ENCODE results near the gene MAN2B2. TPM values are rescaled to one million over a fixed set of nuclear protein-coding genes. Genes with fewer than 3 reads are reported as not detected.

Gene MAN2B2
- total RNA-seq, 1 experiment from 2014 or later: 34.4 TPM

DNA sequence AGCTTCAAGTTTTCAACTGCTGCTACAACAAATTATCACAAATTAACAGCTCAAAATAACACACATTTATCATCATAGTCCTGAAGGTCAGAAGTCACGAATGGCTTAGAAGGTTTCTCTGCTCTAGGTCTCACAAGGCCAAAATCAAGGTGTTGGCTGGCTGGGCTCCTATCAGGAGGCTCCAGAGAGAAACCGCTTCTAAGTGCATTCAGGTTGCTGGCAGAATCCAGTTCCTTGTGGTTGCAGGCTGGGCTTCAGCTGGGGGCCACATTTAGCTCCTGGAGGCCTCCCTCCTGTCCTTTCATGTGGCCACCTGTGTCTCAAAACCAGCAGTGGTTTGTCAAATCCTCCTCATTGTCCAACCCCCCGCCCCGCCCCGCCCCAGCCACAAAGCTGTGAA, 80.9 kb downstream of the MAN2B2 start:
- CTCF ChIA-PET: interaction anchor here (0.7 kb wide), 1 partner anchor 28 kb away, joined by 5 read pairs; no protein-coding TSS in a partner anchor
- in situ Hi-C loops (cut with HindIII; ENCODE audit: low pct_unique_long_range_greater_than_20kb, low sequenced_read_pairs): no loop called here
- POLR2A ChIA-PET: interaction anchor here (0.6 kb wide), 1 partner anchor 29 kb away, joined by 7 read pairs; no protein-coding TSS in a partner anchor

DNA sequence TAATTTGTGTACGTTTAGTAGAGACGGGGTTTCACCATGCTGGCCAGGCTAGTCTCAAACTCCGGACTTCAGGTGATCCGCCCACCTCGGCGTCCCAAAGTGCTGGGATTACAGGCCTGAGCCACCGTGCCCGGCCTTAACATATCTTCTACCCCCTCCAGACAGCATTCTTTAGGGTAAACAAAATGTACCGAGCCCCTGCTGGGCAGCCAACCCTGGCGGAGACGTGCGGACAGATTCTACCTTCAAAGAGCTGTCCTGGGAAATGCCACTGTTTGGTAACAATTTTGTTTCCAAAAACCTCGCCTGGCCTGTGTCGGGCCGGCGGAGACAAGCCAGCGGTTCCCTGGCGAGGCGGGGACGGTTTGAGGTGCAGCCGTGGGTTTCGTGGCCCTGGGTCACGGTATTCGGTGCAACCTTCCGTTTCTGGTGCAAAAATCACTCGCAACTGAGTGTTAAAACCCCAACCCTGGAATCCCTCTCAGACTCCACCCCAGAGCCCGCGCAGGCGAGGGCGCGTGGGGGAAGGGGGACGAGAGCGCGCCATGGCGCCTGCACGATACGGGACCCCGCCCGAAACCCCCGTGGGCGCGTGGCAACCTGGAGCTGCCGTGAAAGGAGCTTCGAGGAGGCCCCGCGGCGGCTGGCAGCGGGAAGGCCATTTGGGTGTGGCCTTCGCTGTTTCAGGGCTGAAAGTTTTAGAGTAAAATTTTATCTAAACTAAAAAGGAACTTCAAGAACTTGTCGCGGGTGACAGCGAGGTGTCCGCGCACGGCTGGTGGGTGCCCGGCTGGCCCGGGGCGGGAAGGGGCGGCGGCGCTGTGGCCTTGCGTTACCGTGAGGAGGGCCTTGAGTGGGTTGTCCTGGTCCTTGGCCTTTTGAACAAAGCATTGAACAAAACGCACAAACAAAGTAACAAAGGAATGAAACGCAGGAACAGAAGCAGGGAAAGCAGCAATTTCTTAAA, 82.5 kb downstream of the MAN2B2 start:
- Histone ChIP-seq H3K4me3 (ENCODE audit: low read depth in 2 of 2, low read length in 2 of 2) (no peak overlapping the region), H3K27me3 (ENCODE audit: control insufficient read depth, insufficient read depth, low read length) (no peaks in the 10 kb centered on the region), H3K36me3 (ENCODE audit: control insufficient read depth, insufficient read depth, low read length) (no peaks in the 10 kb centered on the region), H3K9me3 (ENCODE audit: control insufficient read depth, insufficient read depth, low read depth, low read length) (no peaks in the 10 kb centered on the region), H3K27ac (ENCODE audit: low read length) (no peak overlapping the region), H3K4me1 (ENCODE audit: control insufficient read depth, insufficient read depth, low read length) (no peaks in the 10 kb centered on the region; the same call in 1 of the 2 replicates)
- ChIA-PET POLR2A (interaction anchor here (0.6 kb wide), 1 partner anchor 397 kb away, joined by 5 read pairs; no protein-coding TSS in a partner anchor), CTCF (no interaction called here)
- intact Hi-C loops (cut with micrococcal nuclease; ENCODE audit: unreplicated experiment): no loop called here
- in situ Hi-C loops (cut with HindIII; ENCODE audit: low pct_unique_long_range_greater_than_20kb, low sequenced_read_pairs): no loop called here
- TF ChIP-seq SIN3A (IDR thresholded peaks at IDR 0.05; ENCODE audit: borderline replicate concordance, insufficient read depth, low read depth, low read length) (no peak), TCF7L2 (IDR thresholded peaks at IDR 0.05; ENCODE audit: low read depth, low read length) (no peak), POLR2AphosphoS5 (IDR thresholded peaks at IDR 0.05; ENCODE audit: low read depth, low read length) (no peak)
- TF ChIP-seq, protein P1, sequence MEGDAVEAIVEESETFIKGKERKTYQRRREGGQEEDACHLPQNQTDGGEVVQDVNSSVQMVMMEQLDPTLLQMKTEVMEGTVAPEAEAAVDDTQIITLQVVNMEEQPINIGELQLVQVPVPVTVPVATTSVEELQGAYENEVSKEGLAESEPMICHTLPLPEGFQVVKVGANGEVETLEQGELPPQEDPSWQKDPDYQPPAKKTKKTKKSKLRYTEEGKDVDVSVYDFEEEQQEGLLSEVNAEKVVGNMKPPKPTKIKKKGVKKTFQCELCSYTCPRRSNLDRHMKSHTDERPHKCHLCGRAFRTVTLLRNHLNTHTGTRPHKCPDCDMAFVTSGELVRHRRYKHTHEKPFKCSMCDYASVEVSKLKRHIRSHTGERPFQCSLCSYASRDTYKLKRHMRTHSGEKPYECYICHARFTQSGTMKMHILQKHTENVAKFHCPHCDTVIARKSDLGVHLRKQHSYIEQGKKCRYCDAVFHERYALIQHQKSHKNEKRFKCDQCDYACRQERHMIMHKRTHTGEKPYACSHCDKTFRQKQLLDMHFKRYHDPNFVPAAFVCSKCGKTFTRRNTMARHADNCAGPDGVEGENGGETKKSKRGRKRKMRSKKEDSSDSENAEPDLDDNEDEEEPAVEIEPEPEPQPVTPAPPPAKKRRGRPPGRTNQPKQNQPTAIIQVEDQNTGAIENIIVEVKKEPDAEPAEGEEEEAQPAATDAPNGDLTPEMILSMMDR (IDR thresholded peaks at IDR 0.05): no peak
- TF ChIP-seq, protein P2, sequence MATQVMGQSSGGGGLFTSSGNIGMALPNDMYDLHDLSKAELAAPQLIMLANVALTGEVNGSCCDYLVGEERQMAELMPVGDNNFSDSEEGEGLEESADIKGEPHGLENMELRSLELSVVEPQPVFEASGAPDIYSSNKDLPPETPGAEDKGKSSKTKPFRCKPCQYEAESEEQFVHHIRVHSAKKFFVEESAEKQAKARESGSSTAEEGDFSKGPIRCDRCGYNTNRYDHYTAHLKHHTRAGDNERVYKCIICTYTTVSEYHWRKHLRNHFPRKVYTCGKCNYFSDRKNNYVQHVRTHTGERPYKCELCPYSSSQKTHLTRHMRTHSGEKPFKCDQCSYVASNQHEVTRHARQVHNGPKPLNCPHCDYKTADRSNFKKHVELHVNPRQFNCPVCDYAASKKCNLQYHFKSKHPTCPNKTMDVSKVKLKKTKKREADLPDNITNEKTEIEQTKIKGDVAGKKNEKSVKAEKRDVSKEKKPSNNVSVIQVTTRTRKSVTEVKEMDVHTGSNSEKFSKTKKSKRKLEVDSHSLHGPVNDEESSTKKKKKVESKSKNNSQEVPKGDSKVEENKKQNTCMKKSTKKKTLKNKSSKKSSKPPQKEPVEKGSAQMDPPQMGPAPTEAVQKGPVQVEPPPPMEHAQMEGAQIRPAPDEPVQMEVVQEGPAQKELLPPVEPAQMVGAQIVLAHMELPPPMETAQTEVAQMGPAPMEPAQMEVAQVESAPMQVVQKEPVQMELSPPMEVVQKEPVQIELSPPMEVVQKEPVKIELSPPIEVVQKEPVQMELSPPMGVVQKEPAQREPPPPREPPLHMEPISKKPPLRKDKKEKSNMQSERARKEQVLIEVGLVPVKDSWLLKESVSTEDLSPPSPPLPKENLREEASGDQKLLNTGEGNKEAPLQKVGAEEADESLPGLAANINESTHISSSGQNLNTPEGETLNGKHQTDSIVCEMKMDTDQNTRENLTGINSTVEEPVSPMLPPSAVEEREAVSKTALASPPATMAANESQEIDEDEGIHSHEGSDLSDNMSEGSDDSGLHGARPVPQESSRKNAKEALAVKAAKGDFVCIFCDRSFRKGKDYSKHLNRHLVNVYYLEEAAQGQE (IDR thresholded peaks at IDR 0.05; ENCODE audit: insufficient read depth in 1 of 2, low read depth in 2 of 2, low read length in 1 of 2): no peak
- no peak for ATAC-seq
- BruUV-seq (replicated peaks): no TSS peak
- DNase-seq (ENCODE audit: low read depth, low spot score): no peak

More for the DNA sequence above, 80.9 kb downstream of the MAN2B2 start:
- no peak overlapping the region for H3K27ac ChIP-seq (ENCODE audit: low read length)
- H3K9me3 ChIP-seq (ENCODE audit: control insufficient read depth, insufficient read depth, low read depth, low read length): no peaks in the 10 kb centered on the region
- no peaks in the 10 kb centered on the region; the same call in 1 of the 2 replicates for H3K4me1 ChIP-seq (ENCODE audit: control insufficient read depth, insufficient read depth, low read length)
- no peak overlapping the region for H3K4me3 ChIP-seq (ENCODE audit: low read depth in 2 of 2, low read length in 2 of 2)
- intact Hi-C loops (cut with micrococcal nuclease; ENCODE audit: unreplicated experiment): no loop called here
- TF ChIP-seq POLR2AphosphoS5 (IDR thresholded peaks at IDR 0.05; ENCODE audit: low read depth, low read length) (no peak), TCF7L2 (IDR thresholded peaks at IDR 0.05; ENCODE audit: low read depth, low read length) (no peak), SIN3A (IDR thresholded peaks at IDR 0.05; ENCODE audit: borderline replicate concordance, insufficient read depth, low read depth, low read length) (no peak)
- TF ChIP-seq, protein P1 (IDR thresholded peaks at IDR 0.05): no peak
- TF ChIP-seq, protein P2 (IDR thresholded peaks at IDR 0.05; ENCODE audit: insufficient read depth in 1 of 2, low read depth in 2 of 2, low read length in 1 of 2): no peak
- H3K36me3 ChIP-seq (ENCODE audit: control insufficient read depth, insufficient read depth, low read length): no peaks in the 10 kb centered on the region
- ATAC-seq (no peak), DNase-seq (ENCODE audit: low read depth, low spot score) (no peak)
- BruUV-seq (replicated peaks): no TSS peak
- no peaks in the 10 kb centered on the region for H3K27me3 ChIP-seq (ENCODE audit: control insufficient read depth, insufficient read depth, low read length)

Data from Panc1 (cell line).